ENCODE results near the gene ZNF45.

The ZNF45 gene

DNA sequence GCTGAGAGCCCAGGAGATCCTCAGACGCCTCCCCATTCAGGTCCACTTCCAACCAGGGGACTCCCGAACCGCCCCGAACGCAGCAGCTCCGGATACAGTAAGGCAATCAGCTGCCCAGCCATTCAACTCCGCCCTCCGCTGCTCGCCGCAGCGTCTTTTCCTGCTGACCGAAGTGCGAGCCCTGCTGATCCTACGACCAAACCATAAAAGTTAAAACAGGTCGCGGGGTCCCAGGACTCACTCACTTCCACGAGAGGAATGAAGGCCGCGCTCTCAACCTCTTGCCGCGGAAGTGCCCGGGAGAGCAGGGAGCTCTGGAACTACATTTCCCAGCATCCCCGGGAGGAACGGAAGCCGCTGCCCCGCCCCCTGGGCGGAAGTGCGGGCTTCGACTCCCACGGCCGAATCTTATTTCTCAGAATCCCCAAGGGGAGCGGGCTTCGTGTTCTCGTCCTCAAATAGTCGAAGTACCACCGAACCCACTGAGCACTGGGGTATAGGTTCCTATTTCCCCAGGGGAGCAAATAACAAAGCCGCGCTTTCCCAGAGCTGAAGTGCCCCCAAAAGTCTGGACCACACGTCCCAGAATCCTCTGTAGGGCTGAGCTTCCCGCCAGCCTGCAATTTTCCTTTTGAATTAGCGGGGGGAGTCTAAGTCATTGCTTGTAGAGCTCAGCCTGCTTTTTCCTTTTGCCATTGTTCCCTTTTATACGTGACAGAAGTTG, at the start of gene ZNF45:
ZNF45 (minus strand) TSS at position 298 of the 724 bp plus-strand sequence. CDS start 13,097 bp downstream, outside the sequence.
- TF ChIP-seq, protein P1, sequence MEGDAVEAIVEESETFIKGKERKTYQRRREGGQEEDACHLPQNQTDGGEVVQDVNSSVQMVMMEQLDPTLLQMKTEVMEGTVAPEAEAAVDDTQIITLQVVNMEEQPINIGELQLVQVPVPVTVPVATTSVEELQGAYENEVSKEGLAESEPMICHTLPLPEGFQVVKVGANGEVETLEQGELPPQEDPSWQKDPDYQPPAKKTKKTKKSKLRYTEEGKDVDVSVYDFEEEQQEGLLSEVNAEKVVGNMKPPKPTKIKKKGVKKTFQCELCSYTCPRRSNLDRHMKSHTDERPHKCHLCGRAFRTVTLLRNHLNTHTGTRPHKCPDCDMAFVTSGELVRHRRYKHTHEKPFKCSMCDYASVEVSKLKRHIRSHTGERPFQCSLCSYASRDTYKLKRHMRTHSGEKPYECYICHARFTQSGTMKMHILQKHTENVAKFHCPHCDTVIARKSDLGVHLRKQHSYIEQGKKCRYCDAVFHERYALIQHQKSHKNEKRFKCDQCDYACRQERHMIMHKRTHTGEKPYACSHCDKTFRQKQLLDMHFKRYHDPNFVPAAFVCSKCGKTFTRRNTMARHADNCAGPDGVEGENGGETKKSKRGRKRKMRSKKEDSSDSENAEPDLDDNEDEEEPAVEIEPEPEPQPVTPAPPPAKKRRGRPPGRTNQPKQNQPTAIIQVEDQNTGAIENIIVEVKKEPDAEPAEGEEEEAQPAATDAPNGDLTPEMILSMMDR (IDR thresholded peaks at IDR 0.05; ENCODE audit: borderline replicate concordance, control extremely low read depth, extremely low read depth, insufficient read depth, missing control alignments): no peak
- DNase-seq (ENCODE audit: low spot score): peak; percentile 93
- in situ Hi-C loops (cut with MboI; ENCODE audit: low sequenced_read_pairs, unreplicated experiment): no loop called here

DNA sequence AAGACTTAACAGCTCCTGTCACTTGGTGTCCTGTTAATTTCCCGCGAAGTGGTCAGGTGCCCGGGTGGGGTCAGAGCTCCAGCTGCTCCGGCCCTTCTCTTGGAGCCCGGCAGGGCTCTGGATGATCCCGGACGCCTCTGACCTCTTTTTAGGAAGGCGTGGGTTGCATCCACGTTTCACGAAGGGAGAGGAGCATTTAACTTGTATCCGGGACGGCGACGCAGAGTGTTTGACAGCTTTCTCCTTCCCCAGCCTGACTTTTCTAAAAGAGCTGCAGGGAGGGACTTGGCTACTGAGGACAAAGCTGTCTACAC, 49.6 kb upstream of the ZNF45 start:
- TF ChIP-seq, protein P1 (IDR thresholded peaks at IDR 0.05; ENCODE audit: borderline replicate concordance, control extremely low read depth, extremely low read depth, insufficient read depth, missing control alignments): no peak
- in situ Hi-C loops (cut with MboI; ENCODE audit: low sequenced_read_pairs, unreplicated experiment): no loop called here
- DNase-seq (ENCODE audit: low spot score): no peak

DNA sequence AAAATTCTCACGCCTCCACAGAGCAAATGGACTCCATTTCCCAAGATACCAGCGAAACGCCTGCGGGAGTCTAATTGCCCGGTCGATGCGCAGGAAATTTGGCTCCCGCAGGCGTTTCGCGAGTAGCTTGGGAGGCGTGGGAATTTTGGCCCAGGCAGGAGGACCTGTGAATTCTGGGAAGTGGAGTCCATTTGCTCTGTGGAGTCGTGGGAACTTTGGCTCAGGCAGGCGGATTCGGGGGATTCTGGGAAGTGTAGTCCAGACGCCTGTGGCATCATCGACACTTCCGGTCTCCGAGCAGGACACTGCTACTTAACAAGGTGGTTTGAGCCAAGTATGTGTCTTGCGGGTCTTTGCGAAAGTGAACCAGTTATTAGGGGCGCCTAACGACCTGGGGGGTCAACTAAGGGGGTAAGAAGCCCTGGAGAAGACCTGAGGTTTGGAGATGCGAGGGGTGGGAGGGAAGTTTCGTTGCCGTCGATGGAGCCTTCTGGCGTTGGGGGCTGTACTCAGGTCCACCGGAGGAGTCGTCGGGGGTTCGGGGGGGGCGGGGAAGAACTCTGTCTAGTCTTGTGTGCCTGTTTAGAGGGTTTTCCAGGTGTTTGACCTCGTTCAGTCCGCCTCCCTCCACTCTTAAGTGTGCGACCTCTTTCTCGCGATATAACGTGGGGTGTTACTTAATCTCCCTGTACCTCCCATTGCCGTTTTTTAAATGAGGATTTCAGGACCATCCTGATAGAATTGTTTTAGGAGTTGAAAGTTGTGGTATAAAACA, 49.0 kb upstream of the ZNF45 start, which contains the start of gene ZNF155:
ZNF155 (plus strand) TSS at position 277 of the 775 bp plus-strand sequence. CDS start 4,356 bp downstream, outside the sequence.
- TF ChIP-seq, protein P1 (IDR thresholded peaks at IDR 0.05; ENCODE audit: borderline replicate concordance, control extremely low read depth, extremely low read depth, insufficient read depth, missing control alignments): no peak
- in situ Hi-C loops (cut with MboI; ENCODE audit: low sequenced_read_pairs, unreplicated experiment): no loop called here
- DNase-seq (ENCODE audit: low spot score): peak; percentile 81

DNA sequence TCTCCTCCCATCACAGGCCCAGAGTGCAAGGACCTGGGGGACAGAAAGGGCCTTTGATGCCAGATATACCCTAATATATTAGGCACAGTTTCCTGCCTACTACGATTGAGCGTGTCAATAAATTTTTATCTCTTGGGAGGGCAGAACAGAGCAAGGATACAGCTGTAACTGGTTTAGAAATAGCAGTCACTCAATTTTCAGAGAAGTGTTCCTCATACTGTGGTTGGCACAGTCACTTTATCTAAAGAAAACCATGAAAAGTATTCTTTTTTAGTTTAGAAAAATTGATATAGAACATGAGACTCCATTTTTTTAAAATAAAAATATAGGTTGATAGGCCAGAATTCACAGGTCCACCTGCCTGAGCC, 48.4 kb upstream of the ZNF45 start:
- no peak for DNase-seq (ENCODE audit: low spot score)
- in situ Hi-C loops (cut with MboI; ENCODE audit: low sequenced_read_pairs, unreplicated experiment): no loop called here
- TF ChIP-seq, protein P1 (IDR thresholded peaks at IDR 0.05; ENCODE audit: borderline replicate concordance, control extremely low read depth, extremely low read depth, insufficient read depth, missing control alignments): no peak

DNA sequence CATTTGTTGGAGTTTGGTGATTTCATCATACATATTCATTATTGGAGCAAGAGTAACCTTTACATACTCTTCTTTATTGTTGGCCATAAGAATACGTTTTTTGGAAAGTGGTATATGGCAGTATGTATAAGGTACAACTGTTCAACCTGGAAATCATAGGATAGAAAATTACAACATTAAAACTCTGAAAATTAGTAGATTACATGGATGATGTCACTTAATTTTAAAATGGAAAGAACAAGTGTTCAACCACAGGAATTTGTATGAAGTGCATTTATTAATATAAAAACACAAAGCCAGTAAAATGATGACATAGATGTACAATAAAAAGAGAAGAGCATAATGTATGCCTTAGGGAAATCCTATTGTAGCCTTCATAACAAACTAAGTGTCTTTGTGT, 41.6 kb upstream of the ZNF45 start:
- no peak for DNase-seq (ENCODE audit: low spot score)
- TF ChIP-seq, protein P1 (IDR thresholded peaks at IDR 0.05; ENCODE audit: borderline replicate concordance, control extremely low read depth, extremely low read depth, insufficient read depth, missing control alignments): no peak
- in situ Hi-C loops (cut with MboI; ENCODE audit: low sequenced_read_pairs, unreplicated experiment): no loop called here

DNA sequence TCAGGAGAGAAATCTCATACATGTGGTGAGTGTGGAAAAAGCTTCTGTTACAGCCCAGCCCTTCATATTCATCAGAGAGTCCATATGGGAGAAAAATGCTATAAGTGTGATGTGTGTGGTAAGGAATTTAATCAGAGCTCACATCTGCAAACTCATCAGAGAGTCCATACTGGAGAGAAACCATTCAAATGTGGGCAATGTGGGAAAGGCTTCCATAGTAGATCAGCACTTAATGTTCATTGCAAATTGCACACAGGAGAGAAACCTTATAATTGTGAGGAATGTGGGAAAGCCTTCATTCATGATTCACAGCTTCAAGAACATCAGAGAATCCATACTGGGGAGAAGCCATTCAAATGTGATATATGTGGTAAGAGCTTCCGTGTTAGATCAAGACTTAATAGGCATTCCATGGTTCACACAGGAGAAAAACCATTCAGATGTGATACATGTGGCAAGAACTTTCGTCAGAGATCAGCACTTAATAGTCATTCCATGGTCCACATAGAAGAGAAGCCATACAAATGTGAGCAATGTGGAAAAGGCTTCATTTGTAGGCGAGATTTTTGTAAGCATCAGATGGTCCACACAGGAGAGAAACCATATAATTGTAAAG, 31.1 kb upstream of the ZNF45 start:
- no peak for DNase-seq (ENCODE audit: low spot score)
- TF ChIP-seq, protein P1 (IDR thresholded peaks at IDR 0.05; ENCODE audit: borderline replicate concordance, control extremely low read depth, extremely low read depth, insufficient read depth, missing control alignments): no peak
- in situ Hi-C loops (cut with MboI; ENCODE audit: low sequenced_read_pairs, unreplicated experiment): no loop called here
